OCI-LY3 (cell line): Measurements from ENCODE around the gene DNAH14.

ENCODE experiments used
- CTCF ChIP-seq: fragments of 200-600, 300-600 bp; sonication (generic); IDR thresholded peaks from 2 replicates; pipeline ENCODE4 v1.5.1; 2014; ENCODE audit warnings: antibody characterized with exemption, low read length, low read depth
- EZH2phosphoT487 ChIP-seq: fragments of 200-600 bp; shearing (Covaris generic); IDR thresholded peaks from 2 replicates; pipeline ENCODE4 v1.6.1; 2018; ENCODE audit warnings: antibody characterized with exemption, mixed run types, low read depth

DNA sequence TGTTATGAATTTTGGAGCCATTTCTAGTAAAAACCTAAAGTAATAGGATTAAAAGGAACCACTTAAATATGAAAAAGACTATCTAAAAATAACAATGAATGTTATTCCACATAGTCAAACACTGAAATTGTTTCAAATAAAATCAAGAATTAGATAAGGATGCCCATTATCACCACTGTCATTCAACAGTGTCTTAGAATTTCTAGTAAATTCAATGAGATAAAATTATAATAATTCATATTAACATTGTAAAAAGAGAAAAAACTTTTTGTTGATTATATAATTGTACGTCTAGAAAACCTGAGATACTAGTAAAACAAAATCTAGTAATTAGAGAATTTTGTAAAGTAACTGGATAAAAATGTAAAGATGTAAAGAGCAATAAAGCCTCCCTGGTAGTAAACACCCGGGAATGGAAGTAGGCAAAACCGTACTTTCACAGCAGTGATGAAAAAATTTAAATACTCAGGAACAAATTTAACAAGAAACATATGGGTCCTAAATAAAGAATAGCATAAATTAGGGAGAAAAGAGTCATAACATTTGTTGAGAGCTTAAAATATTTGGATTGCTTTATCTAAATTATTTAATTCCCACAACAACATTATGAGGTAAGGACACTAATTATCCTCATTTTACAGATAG lies 442.0 kb downstream of the DNAH14 start:
- TF ChIP-seq CTCF (no peak), EZH2phosphoT487 (no peak)
